ENCODE measurements around the gene GMDS.

GMDS gene

GRCh38 chr6:1952740-1953360 is 292.6 kb downstream of the GMDS start:
- TF ChIP-seq, protein P1, sequence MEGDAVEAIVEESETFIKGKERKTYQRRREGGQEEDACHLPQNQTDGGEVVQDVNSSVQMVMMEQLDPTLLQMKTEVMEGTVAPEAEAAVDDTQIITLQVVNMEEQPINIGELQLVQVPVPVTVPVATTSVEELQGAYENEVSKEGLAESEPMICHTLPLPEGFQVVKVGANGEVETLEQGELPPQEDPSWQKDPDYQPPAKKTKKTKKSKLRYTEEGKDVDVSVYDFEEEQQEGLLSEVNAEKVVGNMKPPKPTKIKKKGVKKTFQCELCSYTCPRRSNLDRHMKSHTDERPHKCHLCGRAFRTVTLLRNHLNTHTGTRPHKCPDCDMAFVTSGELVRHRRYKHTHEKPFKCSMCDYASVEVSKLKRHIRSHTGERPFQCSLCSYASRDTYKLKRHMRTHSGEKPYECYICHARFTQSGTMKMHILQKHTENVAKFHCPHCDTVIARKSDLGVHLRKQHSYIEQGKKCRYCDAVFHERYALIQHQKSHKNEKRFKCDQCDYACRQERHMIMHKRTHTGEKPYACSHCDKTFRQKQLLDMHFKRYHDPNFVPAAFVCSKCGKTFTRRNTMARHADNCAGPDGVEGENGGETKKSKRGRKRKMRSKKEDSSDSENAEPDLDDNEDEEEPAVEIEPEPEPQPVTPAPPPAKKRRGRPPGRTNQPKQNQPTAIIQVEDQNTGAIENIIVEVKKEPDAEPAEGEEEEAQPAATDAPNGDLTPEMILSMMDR (IDR thresholded peaks at IDR 0.05; ENCODE audit: borderline replicate concordance, extremely low read depth, low read length, poor library complexity, severe bottlenecking): no peak
- no peak for TF ChIP-seq EZH2 (IDR thresholded peaks at IDR 0.05; ENCODE audit: borderline replicate concordance, low read depth, low read length, severe bottlenecking)
- DNase-seq (no peak), ATAC-seq (ENCODE audit: insufficient read depth, low read depth) (no peak)
- Histone ChIP-seq H3K4me3 (ENCODE audit: low read depth in 1 of 2, low read length in 2 of 2) (no peak overlapping the region), H3K36me3 (ENCODE audit: insufficient read depth, low read length) (no peaks in the 10 kb centered on the region; the same call in 1 of the 2 replicates), H3K4me2 (ENCODE audit: insufficient read depth, low read length) (no peak overlapping the region), H3K27me3 (ENCODE audit: insufficient read depth, low read length, poor library complexity) (no peaks in the 10 kb centered on the region), H3K27ac (ENCODE audit: low read length) (no peak overlapping the region), H3K9ac (ENCODE audit: low read depth, low read length) (no peak overlapping the region), H3K79me2 (ENCODE audit: insufficient read depth, low read length) (no peaks in the 10 kb centered on the region), H3K4me1 (ENCODE audit: insufficient read depth, low read length) (peaks cover 6% of the 10 kb centered on the region), H2AFZ (ENCODE audit: low read depth, low read length) (no peak overlapping the region), H3K9me3 (ENCODE audit: insufficient read depth, low read length, severe bottlenecking) (no peaks in the 10 kb centered on the region), H4K20me1 (ENCODE audit: insufficient read depth, low read length) (no peaks in the 10 kb centered on the region)

GRCh38 chr6:1950631-1951030 is 294.8 kb downstream of the GMDS start:
- Histone ChIP-seq H3K4me2 (ENCODE audit: insufficient read depth, low read length) (no peak overlapping the region), H3K27me3 (ENCODE audit: insufficient read depth, low read length, poor library complexity) (no peaks in the 10 kb centered on the region), H3K27ac (ENCODE audit: low read length) (no peak overlapping the region), H3K4me3 (ENCODE audit: low read depth in 1 of 2, low read length in 2 of 2) (no peak overlapping the region), H3K9me3 (ENCODE audit: insufficient read depth, low read length, severe bottlenecking) (no peaks in the 10 kb centered on the region), H3K36me3 (ENCODE audit: insufficient read depth, low read length) (no peaks in the 10 kb centered on the region; the same call in 1 of the 2 replicates), H3K79me2 (ENCODE audit: insufficient read depth, low read length) (no peaks in the 10 kb centered on the region), H3K9ac (ENCODE audit: low read depth, low read length) (no peak overlapping the region), H2AFZ (ENCODE audit: low read depth, low read length) (no peak overlapping the region), H4K20me1 (ENCODE audit: insufficient read depth, low read length) (no peaks in the 10 kb centered on the region), H3K4me1 (ENCODE audit: insufficient read depth, low read length) (no peaks in the 10 kb centered on the region)
- no peak for TF ChIP-seq EZH2 (IDR thresholded peaks at IDR 0.05; ENCODE audit: borderline replicate concordance, low read depth, low read length, severe bottlenecking)
- DNase-seq (no peak), ATAC-seq (ENCODE audit: insufficient read depth, low read depth) (no peak)

- H2AFZ ChIP-seq (ENCODE audit: low read depth, low read length): no peak overlapping the region
- no peak for TF ChIP-seq EZH2 (IDR thresholded peaks at IDR 0.05; ENCODE audit: borderline replicate concordance, low read depth, low read length, severe bottlenecking)
- TF ChIP-seq, protein P1 (IDR thresholded peaks at IDR 0.05; ENCODE audit: borderline replicate concordance, extremely low read depth, low read length, poor library complexity, severe bottlenecking): no peak
- no peak overlapping the region for H3K4me2 ChIP-seq (ENCODE audit: insufficient read depth, low read length)
- no peaks in the 10 kb centered on the region; the same call in 1 of the 2 replicates for H3K36me3 ChIP-seq (ENCODE audit: insufficient read depth, low read length)
- H3K4me3 ChIP-seq (ENCODE audit: low read depth in 1 of 2, low read length in 2 of 2): no peak overlapping the region
- ATAC-seq (ENCODE audit: insufficient read depth, low read depth) (no peak), DNase-seq (no peak)
- no peaks in the 10 kb centered on the region for H3K27me3 ChIP-seq (ENCODE audit: insufficient read depth, low read length, poor library complexity)
- H3K9me3 ChIP-seq (ENCODE audit: insufficient read depth, low read length, severe bottlenecking): no peaks in the 10 kb centered on the region
- no peaks in the 10 kb centered on the region for H4K20me1 ChIP-seq (ENCODE audit: insufficient read depth, low read length)
- H3K9ac ChIP-seq (ENCODE audit: low read depth, low read length): no peak overlapping the region
- H3K4me1 ChIP-seq (ENCODE audit: insufficient read depth, low read length): no peaks in the 10 kb centered on the region
- H3K79me2 ChIP-seq (ENCODE audit: insufficient read depth, low read length): no peaks in the 10 kb centered on the region
- H3K27ac ChIP-seq (ENCODE audit: low read length): no peak overlapping the region
Measured at GRCh38 chr6:1949538-1949937, 295.9 kb downstream of the GMDS start.

DNA sequence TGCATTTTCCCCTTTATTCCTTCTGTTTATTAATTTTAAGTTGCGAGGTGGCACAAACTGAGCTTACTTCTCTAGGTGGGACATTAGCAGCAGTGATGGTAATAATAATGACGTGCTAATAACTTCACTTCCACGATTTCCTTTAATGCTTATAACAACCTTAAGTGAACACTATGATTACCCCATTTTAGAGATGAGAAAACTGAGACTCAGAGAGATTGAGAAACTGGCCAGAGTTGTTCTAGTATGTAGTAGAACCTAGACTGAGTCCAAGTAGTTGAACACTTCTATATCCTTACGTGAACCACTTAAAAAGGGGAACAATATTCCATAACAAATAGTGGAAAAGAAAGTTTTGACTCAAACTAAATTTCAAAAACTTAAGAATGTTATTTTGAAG is 297.5 kb downstream of the GMDS start:
- Histone ChIP-seq H3K36me3 (ENCODE audit: insufficient read depth, low read length) (no peaks in the 10 kb centered on the region; the same call in 1 of the 2 replicates), H3K27ac (ENCODE audit: low read length) (no peak overlapping the region), H3K79me2 (ENCODE audit: insufficient read depth, low read length) (no peaks in the 10 kb centered on the region), H3K9ac (ENCODE audit: low read depth, low read length) (no peak overlapping the region), H3K9me3 (ENCODE audit: insufficient read depth, low read length, severe bottlenecking) (no peaks in the 10 kb centered on the region), H3K4me2 (ENCODE audit: insufficient read depth, low read length) (no peak overlapping the region), H3K27me3 (ENCODE audit: insufficient read depth, low read length, poor library complexity) (no peaks in the 10 kb centered on the region), H4K20me1 (ENCODE audit: insufficient read depth, low read length) (no peaks in the 10 kb centered on the region), H3K4me1 (ENCODE audit: insufficient read depth, low read length) (no peaks in the 10 kb centered on the region), H3K4me3 (ENCODE audit: low read depth in 1 of 2, low read length in 2 of 2) (no peak overlapping the region), H2AFZ (ENCODE audit: low read depth, low read length) (no peak overlapping the region)
- no peak for TF ChIP-seq EZH2 (IDR thresholded peaks at IDR 0.05; ENCODE audit: borderline replicate concordance, low read depth, low read length, severe bottlenecking)
- TF ChIP-seq, protein P1 (IDR thresholded peaks at IDR 0.05; ENCODE audit: borderline replicate concordance, extremely low read depth, low read length, poor library complexity, severe bottlenecking): no peak
- DNase-seq (no peak), ATAC-seq (ENCODE audit: insufficient read depth, low read depth) (no peak)

Data from DND-41 (cell line).